Thoracic aorta (tissue), 2 donors: Measurements from ENCODE around the gene PPP2R2D. TPM values are rescaled to one million over a fixed set of nuclear protein-coding genes. Genes with fewer than 3 reads are reported as not detected.

Experiments
- ATAC-seq: fragments of 150-250 bp; one replicate; pipeline ENCODE4 v1.8.0; 2017; ENCODE audit warnings: low read depth; ENCODE audit not compliant: insufficient number of reproducible peaks, low FRiP score
- DNase-seq: peaks from one replicate; pipeline ENCODE4 v3.0.0-alpha.2; 2020; ENCODE audit warnings: low spot score
- H3K27ac ChIP-seq, 2 donors: fragments of 200-600 bp; sonication (generic); 1 replicate in 1 of 2; 2 replicates in 1 of 2; pipeline ENCODE4 v1.5.1; 2016; ENCODE audit warnings: mild to moderate bottlenecking in 2 of 2, moderate library complexity in 2 of 2
- H3K27me3 ChIP-seq: fragments of 200-600 bp; sonication (generic); replicated peaks from 2 replicates; pipeline ENCODE4 v1.6.0; 2016; ENCODE audit warnings: mild to moderate bottlenecking; ENCODE audit not compliant: insufficient read depth
- H3K36me3 ChIP-seq: fragments of 200-600 bp; sonication (generic); one replicate; pipeline ENCODE4 v1.5.1; 2016
- H3K4me1 ChIP-seq, 2 donors: fragments of 200-600 bp; sonication (generic); 1 replicate in 1 of 2; 2 replicates in 1 of 2; pipeline versions ENCODE4 v1.5.1 to v1.6.0; 2016; ENCODE audit warnings: low read depth in 2 of 2, mild to moderate bottlenecking in 1 of 2; ENCODE audit not compliant: control insufficient read depth in 1 of 2
- H3K4me3 ChIP-seq: fragments of 200-600 bp; sonication (generic); 2 replicates; pipeline ENCODE4 v1.5.1; 2016; ENCODE audit warnings: mild to moderate bottlenecking
- H3K9me3 ChIP-seq: fragments of 200-600 bp; sonication (generic); 2 replicates; pipeline ENCODE4 v1.5.1; 2016
- CTCF ChIP-seq: fragments of 200-600 bp; sonication (generic); IDR thresholded peaks from one replicate; pipeline ENCODE4 v1.5.1; 2019; ENCODE audit warnings: antibody characterized with exemption
- total RNA-seq, 2 donors: library from RNA; depleted of rRNA; stranded (reverse); fragments of >200 nt; gene quantifications; one replicate each; pipeline versions ENCODE4 v1.1.0 to v1.2.3, GENCODE V29; 2016

The PPP2R2D gene
- total RNA-seq, 2 donors from 2014 or later = 23.0 to 34.1 TPM

DNA sequence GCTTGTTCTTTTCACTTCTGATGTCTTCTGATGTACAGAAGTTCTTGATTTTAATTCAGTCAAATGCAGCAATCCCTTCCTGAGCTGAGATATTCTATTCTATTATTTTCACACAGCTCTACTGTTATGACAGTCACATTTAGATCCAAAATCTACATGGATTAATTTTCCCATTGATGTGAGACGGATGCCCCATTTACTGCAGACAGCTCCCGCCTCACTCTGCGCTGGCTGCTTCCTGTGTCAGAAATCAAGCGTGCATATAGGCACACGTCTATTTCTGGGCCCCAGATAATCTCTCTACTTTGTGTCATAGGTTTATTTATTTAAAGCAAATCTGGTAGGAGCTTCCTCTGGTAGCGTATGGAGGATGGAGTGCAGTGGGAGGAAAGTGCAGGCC is 74.2 kb downstream of the PPP2R2D start:
- H3K4me1 ChIP-seq = peaks cover 2 to 13% of the 10 kb centered on the region in 2 donors
- ATAC-seq (no peak), DNase-seq (no peak)
- H3K27me3 ChIP-seq = no peaks in the 10 kb centered on the region
- no peak for TF ChIP-seq CTCF
- H3K27ac ChIP-seq = no peak overlapping the region
- H3K9me3 ChIP-seq = no peaks in the 10 kb centered on the region
- peaks cover 8% of the 10 kb centered on the region for H3K36me3 ChIP-seq
- H3K4me3 ChIP-seq = no peak overlapping the region

DNA sequence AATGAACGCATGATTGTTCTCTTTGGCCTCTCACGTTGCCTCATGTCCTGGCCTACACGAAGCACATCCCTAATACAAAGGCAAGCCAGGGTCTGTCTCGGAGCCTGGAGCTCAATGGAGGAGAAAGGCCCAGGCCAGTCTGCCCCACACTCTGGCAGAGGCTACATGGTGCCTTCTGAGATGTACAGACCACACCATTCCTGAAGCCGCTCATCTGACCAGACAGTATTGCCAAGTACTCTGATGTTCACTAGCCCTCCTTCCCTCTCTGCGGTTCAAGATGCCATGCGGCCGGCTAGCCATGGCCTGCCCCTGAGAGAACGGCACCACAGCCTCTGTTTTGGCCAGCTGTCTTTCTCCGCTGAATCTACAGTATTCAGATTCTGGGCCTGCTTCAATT is 75.0 kb downstream of the PPP2R2D start:
- Histone ChIP-seq H3K27me3 (no peaks in the 10 kb centered on the region), H3K27ac (no peak overlapping the region), H3K36me3 (peaks cover 4% of the 10 kb centered on the region), H3K4me3 (no peak overlapping the region), H3K9me3 (no peaks in the 10 kb centered on the region), H3K4me1 (peaks cover 8 to 19% of the 10 kb centered on the region in 2 donors)
- no peak for TF ChIP-seq CTCF
- no peak for ATAC-seq
- DNase-seq = no peak

GRCh38 chr10:131977323-131978096 is 76.7 kb downstream of the PPP2R2D start:
- H3K27me3 ChIP-seq = no peaks in the 10 kb centered on the region
- no peak for TF ChIP-seq CTCF
- H3K27ac ChIP-seq = no peak overlapping the region
- peaks cover 9 to 26% of the 10 kb centered on the region in 2 donors for H3K4me1 ChIP-seq
- H3K9me3 ChIP-seq = no peaks in the 10 kb centered on the region
- DNase-seq = no peak
- no peaks in the 10 kb centered on the region for H3K36me3 ChIP-seq
- no peak for ATAC-seq
- H3K4me3 ChIP-seq = no peak overlapping the region

- Histone ChIP-seq H3K36me3 (no peaks in the 10 kb centered on the region), H3K4me3 (no peak overlapping the region), H3K27me3 (no peaks in the 10 kb centered on the region), H3K27ac (no peak overlapping the region), H3K4me1 (peaks cover 9 to 29% of the 10 kb centered on the region in 2 donors), H3K9me3 (no peaks in the 10 kb centered on the region)
- ATAC-seq = no peak
- no peak for DNase-seq
- TF ChIP-seq CTCF = no peak
Observed at GRCh38 chr10:131978366-131978765, 77.6 kb downstream of the PPP2R2D start.

DNA sequence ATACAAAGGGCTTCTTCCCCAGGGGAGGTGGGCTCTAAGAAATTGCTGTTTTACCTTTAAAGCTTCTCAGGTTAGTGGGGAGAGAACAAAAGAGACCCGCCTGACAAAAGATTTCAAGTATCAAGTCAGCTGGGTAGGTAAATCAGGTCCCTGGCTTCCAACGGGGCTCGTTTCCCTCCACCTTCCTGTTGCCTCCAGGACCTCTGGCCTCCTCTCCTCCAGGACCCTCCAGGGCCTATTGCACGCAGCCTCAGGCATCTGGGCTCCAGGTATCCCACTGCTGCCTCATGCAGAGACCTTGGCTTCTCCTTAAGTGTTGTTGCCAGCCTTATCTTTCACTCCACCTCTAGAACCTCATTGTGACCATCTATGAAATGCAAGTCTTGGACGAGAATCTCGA is 78.0 kb downstream of the PPP2R2D start:
- no peak for TF ChIP-seq CTCF
- Histone ChIP-seq H3K4me3 (no peak overlapping the region), H3K27ac (no peak overlapping the region), H3K9me3 (no peaks in the 10 kb centered on the region), H3K27me3 (no peaks in the 10 kb centered on the region), H3K4me1 (peaks cover 9 to 29% of the 10 kb centered on the region in 2 donors), H3K36me3 (no peaks in the 10 kb centered on the region)
- DNase-seq = no peak
- no peak for ATAC-seq
